ENCODE data around the gene U2AF2. TPM values are rescaled to one million over a fixed set of nuclear protein-coding genes. Genes with fewer than 3 reads are reported as not detected.

U2AF2 gene
- total and polyA plus RNA-seq, 9 of the 15 experiments (the other 6 are each of a cell fraction or from before 2014, with no cell fraction given): 3.0 to 331 (median 157) TPM

GRCh38 chr19:55611300-55611982 is 43.4 kb upstream of the U2AF2 start (continued):
- TF ChIP-seq ZNF318 (IDR thresholded peaks at IDR 0.05; ENCODE audit: borderline replicate concordance in 1 of 2, low read depth in 1 of 2) (no peak), ZBTB11 (CRISPR knock-in tag; IDR thresholded peaks at IDR 0.05) (no peak), AFF1 (IDR thresholded peaks at IDR 0.05; ENCODE audit: low read depth in 1 of 2, partially characterized antibody in 2 of 2) (no peak), THRA (IDR thresholded peaks at IDR 0.05) (no peak), ELK3 (CRISPR knock-in tag; IDR thresholded peaks at IDR 0.05) (no peak)

Measured in K562 (cell line).